HG03280 (cell line): Measurements from ENCODE around the gene DFFA.
"Not testable (repeated sequence)": the region's sequence is repeated elsewhere in the genome, so short reads cannot be mapped to it uniquely, and the experiment has no call there.

Experiments
- ATAC-seq: cut with Tn5 transposase; IDR thresholded peaks from one replicate; pipeline ENCODE4 v1.9.1; 2021; ENCODE audit warnings: mild to moderate bottlenecking, moderate library complexity; ENCODE audit not compliant: unreplicated experiment

The DFFA gene

GRCh38 chr1:10470043-10470442, 2.3 kb downstream of the DFFA start:
- ATAC-seq, result no peak

- ATAC-seq, result no peak
Observed at GRCh38 chr1:10467078-10467477, 5.3 kb downstream of the DFFA start.

- ATAC-seq, result no peak
Observed at GRCh38 chr1:10459184-10459583, 13.1 kb downstream of the DFFA start.

- ATAC-seq, result no peak
Observed at GRCh38 chr1:10457875-10458274, 14.5 kb downstream of the DFFA start.

- not testable (repeated sequence) for ATAC-seq
Observed at GRCh38 chr1:10457462-10457861, 14.9 kb downstream of the DFFA start.

GRCh38 chr1:10456661-10457060, 15.7 kb downstream of the DFFA start:
- no peak for ATAC-seq

- no peak for ATAC-seq
Observed at GRCh38 chr1:10456048-10456447, 16.3 kb downstream of the DFFA start.

- no peak for ATAC-seq
Observed at GRCh38 chr1:10451287-10451686, 21.0 kb downstream of the DFFA start.

- ATAC-seq, result no peak
Observed at GRCh38 chr1:10450836-10451235, 21.5 kb downstream of the DFFA start.

- no peak for ATAC-seq
Observed at GRCh38 chr1:10450156-10450814, 22.0 kb downstream of the DFFA start.

GRCh38 chr1:10449751-10450150, 22.6 kb downstream of the DFFA start, which contains the start of gene CORT:
TSS of gene CORT (plus strand) at chr1:10450031. CDS start at chr1:10450224, 193 bp downstream.
- ATAC-seq, result no peak

GRCh38 chr1:10446790-10447422, 25.4 kb downstream of the DFFA start:
- no peak for ATAC-seq

GRCh38 chr1:10444795-10445397, 27.4 kb downstream of the DFFA start:
- ATAC-seq, result no peak

- no peak for ATAC-seq
Observed at GRCh38 chr1:10444248-10444647, 28.1 kb downstream of the DFFA start.

- ATAC-seq, result no peak
Observed at GRCh38 chr1:10440794-10441193, 31.5 kb downstream of the DFFA start.

- ATAC-seq, result no peak
Observed at GRCh38 chr1:10440305-10440704, 32.0 kb downstream of the DFFA start.

- no peak for ATAC-seq
Observed at GRCh38 chr1:10438677-10439163, 33.6 kb downstream of the DFFA start.

- ATAC-seq, result no peak
Observed at GRCh38 chr1:10437052-10437451, 35.3 kb downstream of the DFFA start.

- no peak for ATAC-seq
Observed at GRCh38 chr1:10434590-10434989, 37.7 kb downstream of the DFFA start.

GRCh38 chr1:10433790-10434189, 38.5 kb downstream of the DFFA start:
- ATAC-seq, result no peak

- ATAC-seq, result no peak
Observed at GRCh38 chr1:10432910-10433700, 39.2 kb downstream of the DFFA start.
